T-helper 17 cell (primary cell): ENCODE data around the gene SYT1. TPM values are rescaled to one million over a fixed set of nuclear protein-coding genes. Genes with fewer than 3 reads are reported as not detected.

Experiments used
- ATAC-seq: fragments of 150-1000 bp; cut with Tn5 transposase; 2 replicates; pipeline ENCODE4 v1.10.0; 2021; ENCODE audit warnings: mild to moderate bottlenecking, moderate library complexity
- DNase-seq, 3 donors: peaks; one replicate each; pipeline versions ENCODE4 v3.0.0 to v3.0.0-alpha.2; 2020 to 2021
- H3K9me3 ChIP-seq: one replicate; pipeline ENCODE4 v1.7.0; 2013; ENCODE audit warnings: low read length, mild to moderate bottlenecking; ENCODE audit not compliant: control insufficient read depth, poor library complexity, severe bottlenecking
- H3K27ac Mint-ChIP-seq: one replicate; pipeline ENCODE4 v1.8.0; 2022; ENCODE audit warnings: mild to moderate bottlenecking, moderate library complexity, mixed read lengths
- H3K27me3 Mint-ChIP-seq: one replicate; pipeline ENCODE4 v1.8.0; 2022; ENCODE audit warnings: mixed read lengths
- H3K36me3 Mint-ChIP-seq: one replicate; pipeline ENCODE4 v1.8.0; 2022; ENCODE audit warnings: low read depth, mixed read lengths
- H3K4me1 Mint-ChIP-seq: one replicate; pipeline ENCODE4 v1.8.0; 2022; ENCODE audit warnings: mild to moderate bottlenecking, mixed read lengths
- H3K4me3 Mint-ChIP-seq: one replicate; pipeline ENCODE4 v1.8.0; 2022; ENCODE audit warnings: mild to moderate bottlenecking, moderate library complexity, mixed read lengths
- total RNA-seq, 4 donors: library from RNA in 2 of 4; stranded (reverse) in 2 of 4; gene quantifications; one replicate each; pipeline ENCODE4 v1.2.3 and lab custom pipeline; 2022 to 2026

SYT1 gene
- total RNA-seq, 2 donors from 2014 or later: not detected

DNA sequence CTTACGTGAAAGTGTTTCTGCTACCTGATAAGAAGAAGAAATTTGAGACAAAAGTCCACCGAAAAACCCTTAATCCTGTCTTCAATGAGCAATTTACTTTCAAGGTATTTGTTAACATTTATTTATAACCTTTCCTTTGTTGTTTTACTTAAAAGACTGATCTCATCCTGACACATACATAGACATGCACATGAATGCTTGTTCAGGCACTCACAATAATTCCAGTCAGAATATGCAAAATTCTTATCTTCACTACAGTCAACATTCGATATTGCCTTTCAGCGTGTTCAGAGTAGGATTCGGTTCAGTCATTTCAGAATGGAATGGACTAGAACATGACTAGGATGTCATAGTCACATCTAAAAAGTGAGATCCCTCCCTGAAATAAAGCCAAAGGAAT lies 431.6 kb downstream of the SYT1 start:
- H3K9me3 ChIP-seq: no peaks in the 10 kb centered on the region
- H3K27me3 Mint-ChIP-seq: no peaks in the 10 kb centered on the region
- ATAC-seq (no peak), DNase-seq (no peak)
- no peak overlapping the region for H3K27ac Mint-ChIP-seq
- H3K4me3 Mint-ChIP-seq: no peak overlapping the region
- no peaks in the 10 kb centered on the region for H3K4me1 Mint-ChIP-seq
- no peaks in the 10 kb centered on the region for H3K36me3 Mint-ChIP-seq

DNA sequence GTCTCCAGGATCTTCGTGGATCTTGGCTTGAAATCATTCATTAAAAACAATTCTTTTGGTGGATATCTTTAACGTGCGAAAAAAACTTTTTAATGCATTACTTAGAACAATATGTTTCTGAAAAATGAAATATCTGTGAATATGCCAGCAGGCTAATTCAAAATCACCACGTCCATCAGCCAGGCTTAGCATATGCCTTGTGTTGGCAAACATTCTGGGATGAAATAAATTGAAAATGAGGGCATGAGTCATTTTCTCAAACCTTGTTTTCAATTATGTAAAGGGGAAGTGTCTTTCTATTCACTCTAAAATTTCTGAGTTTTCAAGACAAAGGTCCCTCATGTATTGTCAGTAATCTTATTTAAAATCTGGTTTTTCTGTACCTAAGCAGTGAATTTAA lies 432.3 kb downstream of the SYT1 start:
- ATAC-seq (no peak), DNase-seq (no peak)
- Mint-ChIP-seq H3K4me1 (no peaks in the 10 kb centered on the region), H3K27me3 (no peaks in the 10 kb centered on the region), H3K27ac (no peak overlapping the region), H3K36me3 (no peaks in the 10 kb centered on the region), H3K4me3 (no peak overlapping the region)
- H3K9me3 ChIP-seq: no peaks in the 10 kb centered on the region

DNA sequence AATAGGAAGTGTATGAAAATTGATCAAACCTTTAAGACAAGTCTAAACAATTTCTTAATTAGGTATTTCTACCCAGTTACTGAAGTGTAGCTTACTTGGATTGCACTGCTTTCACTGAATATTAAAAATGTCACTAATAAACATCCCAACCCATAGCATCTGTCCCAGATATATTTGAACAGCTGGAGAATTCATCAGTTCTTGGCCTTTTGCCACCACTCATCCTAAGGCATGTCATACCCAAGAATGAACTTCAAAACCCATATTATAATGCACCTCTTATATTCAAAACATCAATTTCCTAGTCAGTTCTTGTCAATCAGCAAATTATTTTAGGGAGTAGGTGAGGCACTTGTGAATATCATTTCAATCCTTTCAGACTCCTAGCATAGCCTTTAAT lies 433.9 kb downstream of the SYT1 start:
- Mint-ChIP-seq H3K4me3 (no peak overlapping the region), H3K36me3 (no peaks in the 10 kb centered on the region), H3K27me3 (no peaks in the 10 kb centered on the region), H3K27ac (no peak overlapping the region), H3K4me1 (no peaks in the 10 kb centered on the region)
- DNase-seq (no peak), ATAC-seq (no peak)
- no peaks in the 10 kb centered on the region for H3K9me3 ChIP-seq

DNA sequence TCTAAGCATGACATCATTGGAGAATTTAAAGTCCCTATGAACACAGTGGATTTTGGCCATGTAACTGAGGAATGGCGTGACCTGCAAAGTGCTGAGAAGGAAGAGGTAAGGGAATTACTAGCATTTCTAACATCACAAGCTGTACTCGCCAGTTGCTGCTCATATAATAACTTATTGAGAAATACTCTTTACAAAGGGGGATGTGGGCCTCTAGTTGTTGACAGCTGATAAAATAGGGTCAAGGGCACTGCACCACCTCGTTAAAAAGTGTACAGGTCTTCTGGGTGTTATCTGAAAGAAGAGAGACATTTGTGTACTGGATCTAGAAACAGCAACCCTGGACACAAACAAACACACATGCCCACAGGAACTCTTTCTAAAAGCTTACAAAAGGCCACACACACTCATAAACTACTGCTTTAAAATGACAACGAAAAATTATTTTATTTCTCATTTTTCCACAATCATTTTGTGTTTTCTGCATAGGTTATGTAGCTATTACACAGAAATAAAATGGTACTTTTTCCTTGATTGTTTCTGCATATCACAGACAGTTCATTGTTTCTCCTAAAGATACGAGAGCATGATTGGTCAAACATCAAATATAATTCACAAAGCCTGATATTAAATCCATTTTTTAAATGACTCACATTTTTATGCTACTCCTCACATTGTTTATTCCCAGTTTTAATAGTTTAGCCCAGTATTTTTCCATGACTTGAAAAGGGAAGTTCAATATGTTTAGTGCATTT lies 435.0 kb downstream of the SYT1 start:
- Mint-ChIP-seq H3K27ac (no peak overlapping the region), H3K36me3 (no peaks in the 10 kb centered on the region), H3K27me3 (no peaks in the 10 kb centered on the region), H3K4me3 (no peak overlapping the region), H3K4me1 (no peaks in the 10 kb centered on the region)
- ATAC-seq (no peak), DNase-seq (no peak)
- H3K9me3 ChIP-seq: no peaks in the 10 kb centered on the region

DNA sequence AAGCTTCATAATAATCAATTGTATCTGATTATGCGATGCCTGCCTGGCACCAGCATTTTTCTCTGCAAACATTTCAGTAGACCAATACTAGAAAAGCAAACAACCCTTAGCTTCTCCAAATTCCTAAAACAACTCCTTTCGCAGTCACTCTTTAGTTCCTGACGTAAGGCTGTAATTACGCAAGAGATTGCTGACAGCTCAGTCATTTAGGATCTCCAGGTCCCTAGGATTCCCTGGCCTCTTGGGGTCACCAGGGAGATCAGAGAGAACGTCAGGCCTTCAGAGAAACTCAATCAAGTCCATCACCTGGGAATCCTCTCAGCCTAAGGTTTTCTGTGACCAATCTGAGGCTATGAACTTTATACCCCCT lies 435.6 kb downstream of the SYT1 start:
- H3K9me3 ChIP-seq: no peaks in the 10 kb centered on the region
- ATAC-seq: no peak
- DNase-seq: no peak
- Mint-ChIP-seq H3K27ac (no peak overlapping the region), H3K4me1 (no peaks in the 10 kb centered on the region), H3K4me3 (no peak overlapping the region), H3K36me3 (no peaks in the 10 kb centered on the region), H3K27me3 (no peaks in the 10 kb centered on the region)

DNA sequence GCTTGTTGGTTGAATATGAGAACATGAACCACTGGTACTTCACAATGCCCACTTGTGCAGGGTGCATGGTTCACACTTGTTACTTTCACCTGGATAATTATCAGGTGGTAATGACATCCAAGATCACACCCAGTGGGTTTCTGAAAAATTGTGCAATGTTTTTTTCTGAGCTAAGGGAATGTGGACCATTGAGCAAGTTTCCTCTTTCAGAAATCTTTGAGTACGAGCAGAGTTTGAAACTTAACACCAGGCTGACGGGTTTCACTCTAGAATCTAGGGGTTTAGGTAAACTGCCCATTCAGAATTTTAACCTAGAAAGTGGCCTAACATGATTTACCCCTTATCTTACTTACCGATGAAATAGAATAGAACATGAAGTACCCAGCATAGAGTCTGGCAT lies 436.6 kb downstream of the SYT1 start:
- no peaks in the 10 kb centered on the region for H3K27me3 Mint-ChIP-seq
- no peaks in the 10 kb centered on the region for H3K36me3 Mint-ChIP-seq
- no peaks in the 10 kb centered on the region for H3K4me1 Mint-ChIP-seq
- H3K9me3 ChIP-seq: no peaks in the 10 kb centered on the region
- ATAC-seq (no peak), DNase-seq (no peak)
- no peak overlapping the region for H3K4me3 Mint-ChIP-seq
- H3K27ac Mint-ChIP-seq: no peak overlapping the region

DNA sequence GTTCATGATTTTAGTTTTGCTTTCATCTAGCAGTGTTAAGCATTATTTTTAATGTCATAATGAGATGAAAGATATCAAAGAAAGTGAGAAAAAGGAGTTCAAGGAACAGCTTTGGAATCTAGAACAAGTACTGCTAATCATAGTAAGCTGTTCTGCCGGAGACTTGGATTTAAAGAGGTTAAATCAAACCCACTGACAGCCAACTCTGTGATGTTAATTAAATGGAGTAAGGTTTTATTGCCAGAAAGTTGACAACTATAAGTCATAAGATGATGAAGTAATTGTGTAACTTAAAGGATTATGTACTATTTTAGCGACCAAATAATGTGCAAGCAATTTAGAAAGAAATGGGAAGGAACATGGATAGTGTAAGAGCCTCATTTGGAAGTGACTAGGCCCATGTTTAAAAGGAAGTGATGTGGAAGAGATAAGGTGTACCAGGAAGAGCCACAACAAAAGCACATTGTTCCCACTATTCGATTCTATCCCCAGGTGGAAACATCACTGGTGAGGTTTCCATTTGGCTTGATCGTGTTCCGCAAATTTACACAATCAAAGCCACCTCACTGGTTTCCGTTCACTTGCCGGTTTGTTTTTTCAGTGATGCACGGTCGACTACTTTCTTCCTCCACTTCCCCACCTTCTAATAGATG lies 437.7 kb downstream of the SYT1 start:
- H3K36me3 Mint-ChIP-seq: no peaks in the 10 kb centered on the region
- no peaks in the 10 kb centered on the region for H3K4me1 Mint-ChIP-seq
- ATAC-seq: no peak
- no peaks in the 10 kb centered on the region for H3K9me3 ChIP-seq
- no peaks in the 10 kb centered on the region for H3K27me3 Mint-ChIP-seq
- H3K27ac Mint-ChIP-seq: no peak overlapping the region
- no peak overlapping the region for H3K4me3 Mint-ChIP-seq
- DNase-seq: no peak

DNA sequence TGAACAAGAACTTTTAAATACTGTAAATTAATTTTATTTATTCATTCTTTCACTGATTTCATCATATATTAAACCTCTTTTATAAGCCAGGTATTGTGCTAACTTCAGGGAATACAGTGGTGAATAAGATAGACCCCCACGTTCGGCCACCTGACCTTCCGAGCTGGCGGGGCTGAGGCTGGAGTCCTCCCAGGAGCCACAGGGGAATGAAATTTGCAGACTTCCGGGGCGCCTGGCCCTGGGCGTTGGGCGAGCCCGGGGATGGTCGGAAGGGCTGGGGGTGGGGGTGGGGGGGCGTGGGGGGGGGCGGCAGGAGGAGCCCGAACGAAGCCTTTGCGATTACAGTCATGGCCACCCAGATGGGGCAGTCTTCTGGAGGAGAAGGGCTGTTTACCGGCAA lies 442.8 kb downstream of the SYT1 start:
- Mint-ChIP-seq H3K27ac (no peak overlapping the region), H3K4me3 (no peak overlapping the region), H3K27me3 (no peaks in the 10 kb centered on the region), H3K36me3 (no peaks in the 10 kb centered on the region), H3K4me1 (no peaks in the 10 kb centered on the region)
- DNase-seq (no peak), ATAC-seq (no peak)
- no peaks in the 10 kb centered on the region for H3K9me3 ChIP-seq

DNA sequence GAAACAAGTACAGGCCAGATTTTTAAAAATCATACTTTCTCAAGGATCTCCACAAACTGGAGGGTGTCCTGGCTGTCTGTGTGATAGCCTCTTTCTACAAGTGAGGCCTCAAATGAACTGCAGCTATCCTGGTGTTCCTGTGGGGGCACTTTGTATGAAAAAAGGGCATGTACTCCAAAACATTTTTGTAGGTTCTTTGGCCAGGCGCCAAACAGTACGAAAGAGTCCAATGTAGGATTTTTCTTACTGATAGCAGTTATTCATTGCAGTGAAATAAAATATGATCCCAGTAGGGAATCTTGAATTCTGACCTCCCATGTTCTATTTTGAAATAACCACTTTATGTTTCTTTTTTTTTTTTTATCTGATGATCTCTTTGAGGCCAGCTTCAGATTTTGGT lies 444.5 kb downstream of the SYT1 start:
- Mint-ChIP-seq H3K4me1 (no peaks in the 10 kb centered on the region), H3K27me3 (no peaks in the 10 kb centered on the region), H3K27ac (no peak overlapping the region), H3K4me3 (no peak overlapping the region), H3K36me3 (no peaks in the 10 kb centered on the region)
- ATAC-seq (no peak), DNase-seq (no peak)
- no peaks in the 10 kb centered on the region for H3K9me3 ChIP-seq

DNA sequence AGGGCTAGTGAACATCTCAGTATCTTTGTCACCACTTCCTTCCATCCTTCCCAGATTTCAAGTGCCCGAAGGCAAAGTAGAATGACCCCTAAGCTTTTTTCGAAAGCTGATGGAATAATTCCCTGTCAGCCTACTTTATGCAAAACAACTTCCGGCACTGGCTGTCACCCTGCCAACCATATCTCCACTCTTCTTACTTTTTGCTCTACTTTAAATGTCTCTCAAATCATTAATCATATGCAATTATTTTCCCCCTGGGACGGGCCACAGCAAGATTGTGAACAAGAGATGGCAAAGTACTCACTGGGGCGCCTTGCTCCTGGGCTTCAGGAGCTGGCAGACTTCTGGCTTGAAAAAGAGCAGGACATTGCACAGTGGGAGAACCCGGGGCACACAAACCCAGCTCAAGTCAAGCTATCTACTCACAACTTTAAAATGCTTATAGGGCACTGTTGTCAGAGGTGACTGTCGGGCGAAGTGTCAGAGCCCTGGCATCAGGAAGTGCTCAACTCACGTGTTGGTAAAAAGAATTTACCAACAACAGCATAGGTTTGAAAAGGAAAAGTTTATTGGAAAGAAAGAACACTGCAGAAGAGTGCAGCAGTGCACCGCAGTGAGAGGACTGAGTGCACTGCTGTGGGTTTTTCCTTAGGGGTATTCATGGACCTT lies 452.7 kb downstream of the SYT1 start:
- no peaks in the 10 kb centered on the region for H3K36me3 Mint-ChIP-seq
- DNase-seq (no peak), ATAC-seq (no peak)
- no peaks in the 10 kb centered on the region for H3K27me3 Mint-ChIP-seq
- H3K4me1 Mint-ChIP-seq: no peaks in the 10 kb centered on the region
- no peaks in the 10 kb centered on the region for H3K9me3 ChIP-seq
- no peak overlapping the region for H3K4me3 Mint-ChIP-seq
- H3K27ac Mint-ChIP-seq: no peak overlapping the region

DNA sequence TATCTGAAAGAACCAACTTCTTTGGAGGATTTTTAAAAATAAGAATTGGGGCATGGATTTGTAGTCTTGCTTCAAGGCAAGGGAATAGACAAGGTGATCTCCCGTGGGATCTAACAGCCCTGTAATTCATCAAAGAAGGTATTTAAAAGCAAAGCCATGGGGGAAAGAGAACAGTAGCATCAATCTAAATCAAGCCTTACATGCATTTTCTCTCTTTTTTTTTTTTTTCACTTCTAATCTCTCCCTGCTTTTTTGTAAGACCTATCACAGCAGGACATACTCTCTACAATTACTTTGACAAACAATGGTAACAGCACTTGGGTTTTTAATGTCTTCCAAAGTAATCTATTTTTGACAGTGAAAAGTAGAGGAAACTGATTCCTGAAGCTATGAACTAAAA lies 458.3 kb downstream of the SYT1 start:
- no peak for DNase-seq
- ATAC-seq: no peak
- Mint-ChIP-seq H3K27ac (no peak overlapping the region), H3K27me3 (no peaks in the 10 kb centered on the region), H3K4me1 (no peaks in the 10 kb centered on the region), H3K4me3 (no peak overlapping the region), H3K36me3 (no peaks in the 10 kb centered on the region)
- no peaks in the 10 kb centered on the region for H3K9me3 ChIP-seq

DNA sequence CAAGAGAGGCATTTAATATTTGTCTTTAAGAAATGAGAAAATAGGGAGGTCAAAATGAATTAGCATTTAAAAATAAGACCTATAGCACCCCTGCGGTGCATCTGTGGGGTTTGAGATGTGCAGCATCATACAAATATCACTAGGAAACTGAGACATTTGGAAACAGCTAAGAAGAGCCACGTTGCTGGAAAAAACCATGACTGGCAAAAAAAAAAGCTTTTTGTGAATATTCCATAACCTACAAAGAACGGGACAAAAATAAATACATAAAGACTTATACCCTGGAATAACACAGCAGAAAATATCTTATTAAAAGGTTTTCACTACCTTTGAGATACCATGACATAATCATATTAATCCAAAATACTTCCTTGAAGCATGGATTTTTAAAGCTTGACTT lies 460.0 kb downstream of the SYT1 start:
- ATAC-seq: no peak
- H3K27me3 Mint-ChIP-seq: no peaks in the 10 kb centered on the region
- H3K4me1 Mint-ChIP-seq: no peaks in the 10 kb centered on the region
- H3K36me3 Mint-ChIP-seq: no peaks in the 10 kb centered on the region
- H3K4me3 Mint-ChIP-seq: no peak overlapping the region
- H3K27ac Mint-ChIP-seq: no peak overlapping the region
- no peaks in the 10 kb centered on the region for H3K9me3 ChIP-seq
- DNase-seq: no peak

DNA sequence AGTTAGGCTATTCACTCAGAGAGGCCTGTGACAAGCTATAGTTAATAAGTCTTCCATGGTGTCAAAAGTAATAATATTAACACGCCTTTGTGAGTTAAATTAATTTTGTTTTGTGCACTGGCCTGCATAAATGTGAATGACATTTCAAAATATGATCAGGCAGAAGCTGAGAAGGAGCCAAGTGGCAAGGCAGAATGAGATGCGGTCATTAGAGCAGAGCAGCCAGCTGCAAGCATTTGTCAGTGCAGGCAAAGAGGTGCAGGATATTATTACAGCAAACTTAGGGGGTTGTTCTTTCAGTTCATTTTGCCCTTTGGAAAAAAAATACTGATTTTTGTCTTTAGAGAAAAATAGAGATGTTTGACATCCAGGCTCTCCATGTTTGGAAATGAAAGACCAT lies 461.6 kb downstream of the SYT1 start:
- Mint-ChIP-seq H3K36me3 (no peaks in the 10 kb centered on the region), H3K27me3 (no peaks in the 10 kb centered on the region), H3K4me1 (no peaks in the 10 kb centered on the region), H3K27ac (no peak overlapping the region), H3K4me3 (no peak overlapping the region)
- ATAC-seq (no peak), DNase-seq (no peak)
- no peaks in the 10 kb centered on the region for H3K9me3 ChIP-seq

DNA sequence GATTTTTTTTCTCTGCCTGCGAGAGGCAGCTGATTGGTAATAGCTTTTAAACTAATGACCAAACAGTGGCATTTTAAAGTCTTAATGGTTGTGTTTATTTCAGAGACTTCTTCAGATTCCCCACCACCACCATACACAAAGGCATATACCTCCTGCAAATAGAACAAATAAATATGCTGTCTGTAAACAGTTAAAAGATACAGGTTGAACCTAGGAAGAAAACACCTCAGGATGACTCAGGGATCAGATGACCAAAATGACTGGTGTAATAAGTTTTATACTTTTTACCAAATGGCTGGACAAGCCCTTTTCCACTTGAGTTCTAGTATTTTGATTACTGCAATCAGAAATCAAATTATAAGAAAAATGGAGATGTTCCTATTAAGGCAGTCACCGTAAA lies 462.1 kb downstream of the SYT1 start:
- Mint-ChIP-seq H3K4me3 (no peak overlapping the region), H3K36me3 (no peaks in the 10 kb centered on the region), H3K27ac (no peak overlapping the region), H3K4me1 (no peaks in the 10 kb centered on the region), H3K27me3 (no peaks in the 10 kb centered on the region)
- no peak for ATAC-seq
- no peak for DNase-seq
- H3K9me3 ChIP-seq: no peaks in the 10 kb centered on the region
